Neural progenitor cell (in vitro differentiated cells): ENCODE results near the gene UTY.

Source experiments
- CTCF ChIP-seq: fragments of 200-600 bp; sonication (generic); IDR thresholded peaks from 2 replicates; pipeline ENCODE4 v1.5.1; 2017; ENCODE audit warnings: antibody characterized with exemption, mild to moderate bottlenecking
- EZH2 ChIP-seq: fragments of 200-600 bp; sonication (generic); IDR thresholded peaks from 2 replicates; pipeline ENCODE4 v1.6.1; 2017; ENCODE audit warnings: antibody characterized with exemption, mild to moderate bottlenecking, moderate library complexity
- EZH2phosphoT487 ChIP-seq: fragments of 200-600 bp; sonication (generic); IDR thresholded peaks from 2 replicates; pipeline ENCODE4 v1.6.1; 2017; ENCODE audit warnings: antibody characterized with exemption

GRCh38 chrY:13300795-13301194 lies 179.0 kb downstream of the UTY start:
- TF ChIP-seq CTCF (no peak), EZH2phosphoT487 (no peak), EZH2 (no peak)
